Retina (tissue), 1 donor: ENCODE measurements around the gene EXOSC1.
A peak's percentile ranks its signal among the peaks of the same experiment; 100 is the strongest.
"Not testable (repeated sequence)": the region's sequence is repeated elsewhere in the genome, so short reads cannot be mapped to it uniquely, and the experiment has no call there.

ENCODE experiments used
- DNase-seq: peaks from one replicate; pipeline ENCODE4 v3.0.0-alpha.2; 2016

Gene EXOSC1

GRCh38 chr10:97407211-97407951 lies 38.4 kb downstream of the EXOSC1 start:
- peak; percentile 81 for DNase-seq

DNA sequence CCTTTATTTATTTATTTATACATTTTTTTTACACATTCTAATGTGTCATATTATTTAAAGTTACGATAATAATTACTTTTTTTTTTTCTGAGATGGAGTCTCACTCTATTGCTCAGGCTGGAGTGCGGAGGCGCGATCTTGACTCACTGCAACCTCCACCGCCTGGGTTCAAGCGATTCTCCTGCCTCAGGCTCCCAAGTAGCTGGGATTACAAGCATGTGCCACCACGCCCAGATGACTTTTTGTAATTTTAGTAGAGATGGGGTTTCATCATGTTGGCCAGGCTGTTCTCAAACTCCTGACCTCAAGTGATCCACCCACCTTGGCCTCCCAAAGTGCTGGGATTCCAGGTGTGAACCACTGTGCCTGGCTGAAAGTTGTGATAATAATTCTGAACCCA lies 39.3 kb downstream of the EXOSC1 start:
- not testable (repeated sequence) for DNase-seq

GRCh38 chr10:97406064-97406463 lies 39.7 kb downstream of the EXOSC1 start:
- no peak for DNase-seq

- no peak for DNase-seq
Measured at GRCh38 chr10:97404044-97404443, 41.8 kb downstream of the EXOSC1 start.

- DNase-seq: no peak
Measured at GRCh38 chr10:97401455-97401919, 44.3 kb downstream of the EXOSC1 start.

GRCh38 chr10:97400665-97401454 lies 44.9 kb downstream of the EXOSC1 start, which contains the start of gene RRP12:
Gene RRP12, minus strand, starts transcription at chr10:97401340. Its CDS starts 109 bp downstream, at chr10:97401231.
- DNase-seq: peak; percentile 92

DNA sequence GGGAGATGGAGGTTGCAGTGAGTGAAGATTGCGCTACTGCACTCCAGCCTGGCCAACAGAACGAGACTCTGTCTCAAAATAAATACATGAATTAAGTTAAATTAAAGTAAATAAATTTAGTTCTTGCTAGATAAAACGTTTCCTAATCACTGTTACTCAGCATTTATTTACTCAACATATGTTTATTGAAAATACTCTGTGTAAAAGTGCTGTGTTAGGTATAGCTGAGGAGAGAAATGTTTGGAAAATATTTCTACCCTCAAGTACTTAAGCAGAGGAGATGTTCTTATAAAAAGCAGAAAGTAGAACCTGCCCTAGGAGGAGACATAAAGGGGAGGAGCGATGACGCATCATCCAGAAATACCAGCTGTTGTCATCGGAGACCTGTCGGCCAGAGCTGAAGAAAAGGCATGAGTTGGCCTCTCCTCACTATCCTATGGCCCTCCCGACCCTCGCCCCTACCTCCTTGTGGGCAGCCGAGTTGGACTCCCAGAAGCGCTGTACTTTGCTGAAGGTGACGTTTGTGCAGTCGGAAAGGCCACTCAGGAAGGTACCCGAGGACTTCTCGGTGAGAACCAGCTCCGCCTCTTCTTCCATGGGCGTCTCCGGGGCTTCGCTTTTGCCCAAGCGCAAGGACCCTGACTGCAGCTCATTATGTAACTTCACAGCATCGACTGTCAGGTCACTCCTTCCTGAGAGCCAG lies 45.8 kb downstream of the EXOSC1 start:
- DNase-seq: peak; percentile 22

GRCh38 chr10:97396056-97396455 lies 49.8 kb downstream of the EXOSC1 start:
- no peak for DNase-seq

DNA sequence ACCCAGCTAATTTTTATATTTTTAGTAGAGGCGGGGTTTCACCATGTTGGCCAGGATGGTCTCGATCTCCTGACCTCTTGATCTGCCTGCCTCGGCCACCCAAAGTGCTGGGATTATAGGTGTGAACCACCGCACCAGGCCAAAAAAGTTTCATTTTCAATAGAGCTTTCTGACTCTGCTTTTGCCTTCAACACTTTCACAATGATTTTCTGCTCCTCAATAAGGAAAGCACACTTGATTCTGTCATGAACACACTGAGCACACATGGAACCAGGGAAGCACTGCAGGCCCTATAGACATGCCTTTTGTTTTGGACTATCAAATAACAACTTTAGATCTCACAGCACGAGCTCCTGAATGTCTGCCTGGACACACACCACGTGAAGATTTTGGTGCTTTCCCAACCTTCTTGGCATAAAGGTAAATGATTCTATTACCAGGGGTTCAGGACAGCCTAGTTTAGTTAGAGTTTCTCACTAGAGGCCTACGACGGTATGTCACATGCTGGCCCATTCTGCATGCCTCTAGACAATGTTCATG lies 52.7 kb downstream of the EXOSC1 start:
- DNase-seq: no peak

DNA sequence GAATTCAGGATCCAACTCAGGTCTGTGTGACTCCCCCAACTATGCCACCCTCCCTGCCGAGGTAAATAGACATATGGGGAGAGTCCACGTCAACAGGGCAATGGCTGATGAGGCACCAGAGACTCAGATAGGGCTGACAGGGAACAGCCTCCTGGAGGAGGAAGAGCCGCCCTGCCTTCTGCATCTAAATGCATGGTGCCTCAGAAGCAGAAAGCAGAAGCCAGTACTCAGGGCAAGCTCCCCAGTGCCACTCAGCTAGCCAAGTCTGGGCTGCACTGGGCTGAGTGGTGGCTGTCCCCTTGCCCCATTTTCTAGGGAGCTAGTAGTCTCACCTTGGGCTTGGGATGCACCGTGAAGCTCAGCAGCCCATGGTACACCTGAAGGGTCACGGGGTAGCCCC lies 55.7 kb downstream of the EXOSC1 start:
- DNase-seq: no peak

- no peak for DNase-seq
Measured at GRCh38 chr10:97388152-97388551, 57.7 kb downstream of the EXOSC1 start.
